RWPE2 (cell line): ENCODE measurements around the gene PDE6H.

Source experiments
- ATAC-seq: fragments of 200-7000 bp; cut with Tn5 transposase; 3 replicates; pipeline ENCODE4 v1.9.1; 2021; ENCODE audit warnings: low read depth
- DNase-seq: peaks from one replicate; pipeline ENCODE4 v3.0.0-alpha.2; 2020; ENCODE audit warnings: low spot score
- H3K27ac ChIP-seq: fragments of 450-650 bp; 2 replicates; pipeline ENCODE4 v1.5.1; 2017; ENCODE audit warnings: mild to moderate bottlenecking; ENCODE audit not compliant: poor library complexity, severe bottlenecking
- H3K27me3 ChIP-seq: fragments of 250-450 bp; sonication (Bioruptor Pico); 2 replicates; pipeline ENCODE4 v1.5.1; 2021; ENCODE audit warnings: mild to moderate bottlenecking, moderate library complexity; ENCODE audit not compliant: insufficient read depth, poor library complexity, severe bottlenecking
- H3K36me3 ChIP-seq: fragments of 250-450 bp; sonication (Bioruptor Pico); 2 replicates; pipeline ENCODE4 v1.5.1; 2020; ENCODE audit warnings: low read depth, mild to moderate bottlenecking, moderate library complexity
- H3K4me1 ChIP-seq: fragments of 250-450 bp; sonication (Bioruptor Pico); 2 replicates; pipeline ENCODE4 v1.5.1; 2021; ENCODE audit warnings: mild to moderate bottlenecking, moderate library complexity; ENCODE audit not compliant: insufficient read depth, poor library complexity, severe bottlenecking
- H3K4me3 ChIP-seq: fragments of 250-450 bp; sonication (Bioruptor Pico); 2 replicates; pipeline ENCODE4 v1.5.1; 2021; ENCODE audit warnings: mild to moderate bottlenecking, moderate library complexity; ENCODE audit not compliant: severe bottlenecking
- H3K9me3 ChIP-seq: fragments of 250-450 bp; sonication (Bioruptor Pico); 2 replicates; pipeline ENCODE4 v1.5.1; 2021; ENCODE audit warnings: mild to moderate bottlenecking, moderate library complexity; ENCODE audit not compliant: severe bottlenecking
- CTCF ChIP-seq: fragments of 450-650 bp; IDR thresholded peaks from one replicate; pipeline ENCODE4 v1.5.1; 2017; ENCODE audit warnings: mild to moderate bottlenecking, moderate library complexity; ENCODE audit not compliant: poor library complexity, severe bottlenecking

PDE6H gene

GRCh38 chr12:14972816-14973215 is at the start of gene PDE6H:
Gene PDE6H (plus strand): TSS chr12:14973042. CDS start chr12:14978013, 4,971 bp downstream.
- no peaks in the 10 kb centered on the region for H3K4me1 ChIP-seq
- no peak for ATAC-seq
- no peaks in the 10 kb centered on the region for H3K36me3 ChIP-seq
- no peaks in the 10 kb centered on the region for H3K9me3 ChIP-seq
- no peak for TF ChIP-seq CTCF
- H3K4me3 ChIP-seq, result no peak within 1 kb of the TSS
- DNase-seq, result no peak
- no peak within 1 kb of the TSS for H3K27ac ChIP-seq
- no peaks in the 10 kb centered on the region for H3K27me3 ChIP-seq

- H3K9me3 ChIP-seq, result no peaks in the 10 kb centered on the region
- no peaks in the 10 kb centered on the region for H3K27me3 ChIP-seq
- H3K4me1 ChIP-seq, result peaks cover 2% of the 10 kb centered on the region
- ATAC-seq (no peak), DNase-seq (no peak)
- no peak for TF ChIP-seq CTCF
- no peaks in the 10 kb centered on the region for H3K36me3 ChIP-seq
- H3K4me3 ChIP-seq, result no peak overlapping the region
- H3K27ac ChIP-seq, result no peak overlapping the region
Observed at GRCh38 chr12:14923944-14924343, 48.9 kb upstream of the PDE6H start.

- Histone ChIP-seq H3K27me3 (no peaks in the 10 kb centered on the region), H3K9me3 (no peaks in the 10 kb centered on the region), H3K4me3 (no peak overlapping the region), H3K27ac (no peak overlapping the region), H3K36me3 (no peaks in the 10 kb centered on the region), H3K4me1 (peaks cover 7% of the 10 kb centered on the region)
- no peak for TF ChIP-seq CTCF
- no peak for DNase-seq
- ATAC-seq, result no peak
Observed at GRCh38 chr12:14924541-14924940, 48.3 kb upstream of the PDE6H start.

- H3K9me3 ChIP-seq, result no peaks in the 10 kb centered on the region
- ATAC-seq (no peak), DNase-seq (no peak)
- H3K27me3 ChIP-seq, result no peaks in the 10 kb centered on the region
- no peaks in the 10 kb centered on the region for H3K36me3 ChIP-seq
- no peak for TF ChIP-seq CTCF
- no peak overlapping the region for H3K4me3 ChIP-seq
- no peak overlapping the region for H3K27ac ChIP-seq
- peaks cover 8% of the 10 kb centered on the region for H3K4me1 ChIP-seq
Observed at GRCh38 chr12:14927267-14927666, 45.6 kb upstream of the PDE6H start.

- no peaks in the 10 kb centered on the region for H3K36me3 ChIP-seq
- H3K27me3 ChIP-seq, result no peaks in the 10 kb centered on the region
- DNase-seq (no peak), ATAC-seq (peak; percentile 68)
- peaks cover 8% of the 10 kb centered on the region for H3K4me1 ChIP-seq
- TF ChIP-seq CTCF, result no peak
- H3K4me3 ChIP-seq, result no peak overlapping the region
- no peaks in the 10 kb centered on the region for H3K9me3 ChIP-seq
- no peak overlapping the region for H3K27ac ChIP-seq
Observed at GRCh38 chr12:14928931-14929330, 43.9 kb upstream of the PDE6H start.
